Peyer's patch (tissue), 4 donors: ENCODE measurements around the gene CLEC16A.

Experiments used
- POLR2A ChIP-seq, 2 donors: fragments of 450-650 bp; IDR thresholded peaks; one replicate each; pipeline ENCODE4 v1.5.1; 2017; ENCODE audit warnings: antibody characterized with exemption in 2 of 2, mild to moderate bottlenecking in 2 of 2, moderate library complexity in 2 of 2
- TF ChIP-seq, protein P1 (sequence below), 6 experiments: fragments of 450-650 bp in 4 of 6; fragments of 200-600 bp in 2 of 6; sonication (generic) in 1 of 6; IDR thresholded peaks; one replicate each; pipeline ENCODE4 v1.5.1; 2017 to 2019; ENCODE audit warnings: antibody characterized with exemption in 6 of 6, mild to moderate bottlenecking in 3 of 6, moderate library complexity in 1 of 6

DNA sequence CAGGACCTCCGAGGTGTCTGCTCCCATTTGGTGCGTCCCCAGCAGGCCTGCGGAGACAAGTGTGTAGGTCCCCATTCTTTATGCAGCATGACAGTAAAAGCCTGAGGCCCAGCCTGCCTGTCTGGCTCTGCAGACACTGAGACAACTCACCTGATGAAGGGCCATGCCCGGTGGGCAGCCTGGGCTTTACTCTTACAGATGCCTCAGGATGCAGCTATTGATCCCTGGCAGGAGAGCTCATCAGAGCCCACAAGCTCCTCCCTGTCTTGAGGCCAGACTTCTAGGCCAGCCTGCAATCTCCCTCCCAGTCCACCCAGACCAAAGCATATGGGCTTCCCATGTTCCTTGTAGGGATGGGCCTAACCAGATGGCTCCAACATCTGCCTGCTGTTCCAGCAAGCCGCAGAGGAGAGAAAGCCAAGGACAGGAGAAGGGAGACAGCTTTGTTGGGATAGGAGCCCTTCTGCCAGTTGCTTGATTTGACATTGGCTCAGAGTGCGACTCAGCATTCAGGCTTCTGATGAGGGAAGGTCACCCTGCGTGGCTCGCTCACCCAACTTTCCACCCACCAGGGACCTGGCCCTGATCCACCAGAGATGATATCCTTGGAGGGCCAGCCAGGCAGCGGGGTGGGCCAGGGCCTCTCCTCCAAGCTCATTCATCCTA is 224.2 kb downstream of the CLEC16A start:
- TF ChIP-seq POLR2A (IDR thresholded peaks at IDR 0.05) = no peak
- TF ChIP-seq, protein P1, sequence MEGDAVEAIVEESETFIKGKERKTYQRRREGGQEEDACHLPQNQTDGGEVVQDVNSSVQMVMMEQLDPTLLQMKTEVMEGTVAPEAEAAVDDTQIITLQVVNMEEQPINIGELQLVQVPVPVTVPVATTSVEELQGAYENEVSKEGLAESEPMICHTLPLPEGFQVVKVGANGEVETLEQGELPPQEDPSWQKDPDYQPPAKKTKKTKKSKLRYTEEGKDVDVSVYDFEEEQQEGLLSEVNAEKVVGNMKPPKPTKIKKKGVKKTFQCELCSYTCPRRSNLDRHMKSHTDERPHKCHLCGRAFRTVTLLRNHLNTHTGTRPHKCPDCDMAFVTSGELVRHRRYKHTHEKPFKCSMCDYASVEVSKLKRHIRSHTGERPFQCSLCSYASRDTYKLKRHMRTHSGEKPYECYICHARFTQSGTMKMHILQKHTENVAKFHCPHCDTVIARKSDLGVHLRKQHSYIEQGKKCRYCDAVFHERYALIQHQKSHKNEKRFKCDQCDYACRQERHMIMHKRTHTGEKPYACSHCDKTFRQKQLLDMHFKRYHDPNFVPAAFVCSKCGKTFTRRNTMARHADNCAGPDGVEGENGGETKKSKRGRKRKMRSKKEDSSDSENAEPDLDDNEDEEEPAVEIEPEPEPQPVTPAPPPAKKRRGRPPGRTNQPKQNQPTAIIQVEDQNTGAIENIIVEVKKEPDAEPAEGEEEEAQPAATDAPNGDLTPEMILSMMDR (IDR thresholded peaks at IDR 0.05) = no peak
